ACHN (cell line): ENCODE data around the gene ATAD2B.
"Not testable (repeated sequence)": the region's sequence is repeated elsewhere in the genome, so short reads cannot be mapped to it uniquely, and the experiment has no call there.

Experiments
- DNase-seq: peaks from one replicate; pipeline ENCODE4 v3.0.0-alpha.2; 2015
- in situ Hi-C: cut with HindIII; loops from 2 replicates; pipeline ENCODE4 v1.10.0; 2017; ENCODE audit warnings: low sequenced_read_pairs, low pct_ligation_motif_present, low pct_unique_long_range_greater_than_20kb

ATAD2B gene

DNA sequence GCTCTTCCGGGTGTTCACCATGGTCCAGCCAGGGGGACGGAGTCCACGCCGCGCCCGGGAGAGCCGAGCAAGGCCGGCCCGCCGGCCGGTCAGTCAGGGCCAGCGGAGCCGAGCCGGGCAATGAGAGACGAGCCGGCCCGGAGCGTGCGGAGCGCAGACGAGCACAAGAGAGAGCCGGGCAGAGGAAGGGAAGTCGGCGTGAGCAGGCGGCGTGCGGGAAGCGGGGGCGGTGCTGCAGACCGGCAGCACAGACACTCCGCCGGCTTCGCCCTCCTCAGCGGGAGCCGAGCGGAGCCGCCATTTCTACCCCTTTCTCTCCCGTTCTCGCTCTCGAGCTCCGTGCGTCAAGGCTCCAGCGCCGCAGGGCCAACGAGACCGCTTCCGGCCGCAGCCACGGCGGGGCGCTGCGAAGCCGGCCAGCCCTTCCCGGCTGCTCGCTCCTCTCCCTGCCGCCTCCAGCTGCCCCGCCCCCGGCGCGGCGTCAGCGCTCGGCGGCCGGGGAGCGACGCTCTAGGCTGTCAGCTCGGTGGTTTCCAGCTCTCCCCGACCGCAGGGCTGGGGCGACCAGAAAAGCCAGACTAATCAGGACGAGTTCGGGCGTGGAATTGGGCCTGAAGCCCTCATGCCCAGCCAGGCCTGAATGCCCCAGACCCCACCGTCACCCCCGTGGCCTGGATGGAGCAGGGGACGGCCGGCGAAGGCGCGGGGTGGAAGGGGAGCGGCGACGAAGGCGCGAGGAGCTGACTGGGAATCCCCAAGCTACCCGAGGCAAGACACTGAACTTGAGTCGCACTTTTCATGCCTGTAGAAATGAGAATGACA, at the start of gene ATAD2B:
Gene ATAD2B (minus strand): TSS at position 374 of the 822 bp plus-strand sequence. CDS start 353 bp downstream, at position 21.
- in situ Hi-C loops = no loop called here
- peak; percentile 97 for DNase-seq

- in situ Hi-C loops = no loop called here
These were observed 40.9 kb upstream of the ATAD2B start for GRCh38 chr2:23967846-23968245.

GRCh38 chr2:23954325-23955014, 27.5 kb upstream of the ATAD2B start:
- no peak for DNase-seq
- in situ Hi-C loops = no loop called here

More at GRCh38 chr2:23967846-23968245, 40.9 kb upstream of the ATAD2B start:
- DNase-seq = no peak

- in situ Hi-C loops = no loop called here
- no peak for DNase-seq
These were observed 26.7 kb upstream of the ATAD2B start for GRCh38 chr2:23953625-23954024.

- in situ Hi-C loops, DNase-seq: not testable (repeated sequence)
These were observed 25.6 kb upstream of the ATAD2B start for GRCh38 chr2:23952558-23952957.

GRCh38 chr2:23947350-23947749, 20.4 kb upstream of the ATAD2B start:
- no peak for DNase-seq
- in situ Hi-C loops = no loop called here

DNA sequence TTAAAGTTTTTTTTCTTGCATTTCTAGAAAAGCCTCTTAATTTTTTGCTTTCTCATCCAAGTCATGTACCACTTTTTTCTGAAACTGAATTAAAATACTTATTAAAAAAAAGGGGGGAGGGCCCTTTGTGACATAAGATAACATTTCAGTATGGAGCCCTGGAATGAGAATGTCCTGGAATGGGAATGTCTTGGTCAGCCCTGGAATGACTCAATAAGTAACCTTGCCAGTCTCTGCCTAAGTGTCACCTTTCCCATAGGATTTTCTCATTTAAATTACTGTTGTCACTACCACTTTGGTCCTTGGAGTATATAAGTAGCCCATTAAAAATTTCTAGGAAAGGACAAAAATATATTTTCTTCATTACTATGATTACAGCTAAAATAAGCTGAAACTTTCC, 18.1 kb upstream of the ATAD2B start:
- no peak for DNase-seq
- in situ Hi-C loops = no loop called here

GRCh38 chr2:23944527-23944926, 17.6 kb upstream of the ATAD2B start:
- in situ Hi-C loops = no loop called here
- no peak for DNase-seq

GRCh38 chr2:23943666-23944065, 16.7 kb upstream of the ATAD2B start:
- in situ Hi-C loops = no loop called here
- DNase-seq = no peak

DNA sequence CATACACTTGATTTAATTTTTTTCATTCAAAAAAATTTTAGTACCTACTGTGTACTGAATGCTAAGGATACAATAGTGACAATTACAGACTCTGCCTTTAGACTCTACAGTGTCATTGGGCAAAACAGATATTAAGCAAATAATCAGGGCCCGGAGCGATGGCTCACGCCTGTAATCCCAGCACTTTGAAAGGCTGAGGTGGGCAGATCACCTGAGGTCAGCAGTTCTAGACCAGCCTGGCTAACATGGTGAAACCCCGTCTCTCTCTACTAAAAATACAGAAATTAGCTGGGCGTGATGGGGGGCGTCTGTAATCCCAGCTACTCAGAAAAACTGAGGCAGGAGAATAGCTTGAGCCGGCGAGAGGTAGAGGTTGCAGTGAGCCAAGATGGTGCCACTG, 14.7 kb upstream of the ATAD2B start:
- no peak for DNase-seq
- in situ Hi-C loops = no loop called here

DNA sequence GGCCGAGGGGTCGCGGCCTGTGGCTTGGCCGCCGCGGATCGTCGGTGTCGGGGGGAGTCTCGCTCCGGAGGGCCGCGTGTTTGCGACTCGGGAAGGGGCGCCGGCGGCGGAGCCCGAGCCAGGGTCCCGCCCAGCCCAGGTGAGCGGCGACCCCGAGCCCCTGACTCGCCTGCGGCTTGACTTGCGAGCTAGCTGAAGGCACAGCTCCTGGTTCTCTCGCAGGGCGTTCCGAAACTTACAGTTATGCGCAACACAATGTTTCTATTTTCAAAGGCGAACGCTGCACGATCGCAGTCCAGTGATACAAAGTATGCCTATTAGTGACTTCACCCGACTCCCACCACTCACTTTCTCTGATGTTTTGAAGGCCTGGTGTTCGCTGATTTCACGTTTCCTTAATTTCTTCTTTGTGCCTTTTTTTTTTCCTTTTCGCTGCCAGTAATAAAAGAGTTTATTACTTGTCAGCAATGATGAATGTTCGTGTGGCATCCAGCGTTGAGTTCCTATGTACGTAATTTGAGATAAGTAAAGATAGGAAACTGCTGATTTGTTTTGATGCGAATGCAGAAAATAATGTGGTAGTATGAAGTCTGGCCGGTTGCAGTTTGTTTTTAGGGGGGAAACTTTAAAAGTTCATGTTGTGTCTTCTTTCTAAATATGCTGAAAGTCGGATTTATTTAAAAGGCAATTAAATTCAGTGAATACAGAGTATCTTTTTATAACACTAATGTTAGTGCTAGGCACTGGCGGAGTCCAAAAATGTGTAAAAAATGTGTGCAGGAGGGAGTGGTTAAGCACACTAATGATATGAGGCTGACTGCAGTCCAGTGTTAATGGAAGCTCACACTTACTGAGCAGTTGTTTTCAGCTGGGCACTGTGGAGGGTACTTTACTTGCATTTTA, 14.0 kb upstream of the ATAD2B start:
- in situ Hi-C loops = no loop called here
- peak; percentile 62 for DNase-seq

GRCh38 chr2:23939987-23940717, 13.2 kb upstream of the ATAD2B start, which contains the start of gene UBXN2A:
Gene UBXN2A, plus strand, starts transcription at chr2:23940463. Its CDS starts 17,852 bp downstream, at chr2:23958315.
- DNase-seq = peak; percentile 88
- in situ Hi-C loops = no loop called here

DNA sequence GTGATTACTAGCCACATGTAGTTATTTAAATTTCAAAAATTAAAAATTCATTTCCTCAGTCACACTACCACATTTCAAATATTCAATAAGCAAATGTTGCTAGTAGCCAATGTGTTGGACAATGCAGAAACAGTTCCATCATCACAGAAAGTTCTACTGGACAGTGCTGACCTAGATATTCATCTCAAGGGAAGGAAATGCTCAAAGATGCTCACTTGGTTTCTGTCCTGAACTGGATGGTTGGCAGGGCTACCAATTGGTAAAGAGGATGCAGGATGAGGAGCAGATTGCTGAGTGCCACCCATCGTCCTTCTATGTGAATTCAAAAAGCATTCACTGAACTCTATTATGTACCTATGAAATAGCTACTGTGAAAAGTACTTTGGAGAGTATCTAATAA, 7.3 kb upstream of the ATAD2B start:
- no peak for DNase-seq
- in situ Hi-C loops = no loop called here

DNA sequence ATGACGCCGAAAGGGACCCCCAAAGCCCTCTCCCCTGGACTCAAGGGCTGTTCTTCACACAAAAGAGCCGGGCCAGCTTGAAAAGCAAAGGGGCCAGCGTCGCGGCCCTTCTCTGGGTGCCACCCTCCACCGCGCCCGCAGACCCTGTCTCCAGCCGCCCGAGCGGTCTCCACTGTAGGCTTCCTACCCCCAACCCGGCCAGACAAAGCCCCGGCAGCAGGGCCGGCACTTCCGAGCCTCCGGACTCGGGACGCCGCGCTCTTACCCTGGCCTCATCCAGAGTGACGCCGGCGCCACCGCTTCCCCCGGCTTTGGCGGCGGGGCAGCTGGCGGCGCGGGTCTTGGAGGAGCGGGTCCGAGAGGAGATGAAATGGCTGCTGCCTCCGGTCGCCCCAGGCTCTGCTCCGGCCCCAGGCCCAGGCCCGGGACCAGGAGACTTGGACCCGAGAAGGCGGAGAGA, 603 bp downstream of the ATAD2B start:
- in situ Hi-C loops = no loop called here
- DNase-seq = peak; percentile 33

- DNase-seq = peak; percentile 76
- in situ Hi-C loops = no loop called here
These were observed 1.1 kb downstream of the ATAD2B start for GRCh38 chr2:23925702-23926289.

GRCh38 chr2:23924589-23925359, 2.1 kb downstream of the ATAD2B start:
- in situ Hi-C loops = no loop called here
- no peak for DNase-seq

DNA sequence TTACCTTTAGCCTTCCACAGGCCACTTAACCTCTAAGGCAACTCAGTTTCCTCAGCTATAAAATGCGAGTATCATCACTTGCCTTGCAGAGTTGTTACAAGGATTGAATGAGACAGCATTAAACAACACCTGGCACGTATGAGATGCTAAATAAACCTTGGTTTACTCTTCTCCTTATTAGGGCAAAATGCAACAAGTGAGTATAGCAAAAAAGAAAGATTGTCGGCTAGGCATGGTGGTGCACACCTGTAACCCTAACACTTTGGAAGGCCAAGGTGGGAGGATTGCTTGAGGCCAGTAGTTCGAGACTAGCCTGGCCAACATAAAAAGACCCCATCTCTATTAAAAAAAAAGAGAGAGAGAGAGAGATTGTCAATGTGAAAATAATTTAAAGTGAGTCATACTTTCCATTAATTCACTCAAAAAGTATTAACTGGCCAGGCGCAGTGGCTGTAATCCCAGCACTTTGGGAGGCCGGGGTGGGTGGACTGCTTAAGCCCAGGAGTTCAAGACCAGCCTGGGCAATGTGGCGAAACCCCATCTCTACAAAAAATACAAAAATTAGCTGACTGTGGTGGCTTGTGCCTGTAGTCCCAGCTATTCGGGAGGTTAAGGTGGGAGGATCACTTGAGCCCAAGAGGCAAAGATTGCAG, 8.0 kb downstream of the ATAD2B start:
- no peak for DNase-seq
- in situ Hi-C loops = no loop called here
